CD4-positive, alpha-beta T cell treated with Interleukin-4 for 1 hour (primary cell): Measurements from ENCODE around the gene GNG13.
A peak's percentile ranks its signal among the peaks of the same experiment; 100 is the strongest.

ENCODE experiments used
- DNase-seq, 2 donors: peaks; one replicate each; pipeline ENCODE4 v3.0.0-alpha.2; 2020 to 2022

GNG13 gene

DNA sequence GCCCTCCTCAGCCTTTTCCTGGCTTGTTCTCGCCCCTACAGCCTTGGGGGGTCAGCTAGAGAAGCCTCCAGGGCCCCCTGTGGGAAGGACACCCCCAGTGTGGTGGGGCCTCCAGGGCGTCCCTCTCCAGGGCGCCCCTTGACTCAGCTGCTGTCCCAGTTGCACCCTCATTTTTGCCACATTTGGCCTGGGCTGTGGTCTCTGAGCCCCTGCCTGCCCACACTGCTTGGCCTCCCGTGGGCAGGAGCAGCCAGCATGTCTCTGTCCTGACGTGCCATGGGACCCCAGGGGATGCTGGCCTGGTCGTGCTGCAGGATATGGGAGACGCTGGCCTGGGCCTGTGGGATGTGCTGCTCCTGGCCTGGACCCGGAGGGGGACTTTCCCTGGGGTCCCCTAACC is 7.1 kb downstream of the GNG13 start:
- no peak for DNase-seq

DNA sequence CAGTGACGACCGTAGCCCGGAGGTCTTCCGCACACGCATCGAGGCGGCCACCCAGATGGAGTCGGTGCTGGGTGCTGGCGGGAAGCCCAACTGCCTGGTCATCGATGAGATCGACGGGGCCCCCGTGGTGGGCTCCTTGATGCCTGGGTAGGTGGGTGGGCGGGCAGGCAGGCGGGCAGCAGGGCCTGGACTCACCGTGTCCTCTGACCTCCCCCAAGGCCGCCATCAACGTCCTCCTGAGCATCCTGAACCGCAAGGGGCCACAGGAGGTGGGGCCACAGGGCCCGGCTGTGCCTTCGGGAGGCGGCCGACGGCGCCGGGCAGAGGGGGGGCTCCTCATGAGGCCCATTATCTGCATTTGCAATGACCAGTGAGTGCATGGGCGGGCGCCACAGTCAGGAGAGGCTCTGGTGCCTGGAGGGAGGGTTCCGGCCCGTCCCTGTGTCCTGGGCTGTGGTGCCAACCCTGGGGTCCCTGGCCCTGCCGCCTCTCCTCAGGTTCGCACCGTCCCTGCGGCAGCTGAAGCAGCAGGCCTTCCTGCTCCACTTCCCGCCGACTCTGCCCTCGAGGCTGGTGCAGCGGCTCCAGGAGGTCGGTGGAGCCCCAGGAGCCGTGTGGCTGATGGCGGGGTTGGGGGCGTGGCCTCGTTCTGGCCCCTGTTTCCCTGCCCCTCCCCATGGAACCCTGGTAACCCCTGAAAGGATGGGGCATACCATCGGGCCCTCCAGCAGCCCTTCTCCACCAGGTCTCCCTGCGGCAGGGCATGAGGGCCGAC is 8.1 kb downstream of the GNG13 start:
- DNase-seq: no peak

DNA sequence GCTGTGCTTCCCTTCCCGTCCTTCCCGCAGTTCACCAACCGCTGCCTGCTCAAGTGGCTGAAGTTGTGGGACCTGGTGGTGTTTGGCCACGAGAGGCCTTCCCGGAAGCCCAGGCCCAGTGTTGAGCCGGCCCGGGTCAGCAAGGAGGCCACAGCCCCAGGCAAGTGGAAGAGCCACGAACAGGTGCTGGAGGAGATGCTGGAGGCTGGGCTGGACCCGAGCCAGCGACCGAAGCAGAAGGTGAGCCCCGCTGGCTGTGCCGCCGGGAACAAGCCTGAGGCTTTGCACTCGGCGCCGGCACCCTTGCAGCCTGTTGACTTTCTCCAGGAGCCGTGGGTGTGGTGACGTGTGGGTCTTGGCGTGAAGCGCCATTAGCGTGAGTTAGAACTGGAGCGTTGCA is 9.4 kb downstream of the GNG13 start:
- no peak for DNase-seq

DNA sequence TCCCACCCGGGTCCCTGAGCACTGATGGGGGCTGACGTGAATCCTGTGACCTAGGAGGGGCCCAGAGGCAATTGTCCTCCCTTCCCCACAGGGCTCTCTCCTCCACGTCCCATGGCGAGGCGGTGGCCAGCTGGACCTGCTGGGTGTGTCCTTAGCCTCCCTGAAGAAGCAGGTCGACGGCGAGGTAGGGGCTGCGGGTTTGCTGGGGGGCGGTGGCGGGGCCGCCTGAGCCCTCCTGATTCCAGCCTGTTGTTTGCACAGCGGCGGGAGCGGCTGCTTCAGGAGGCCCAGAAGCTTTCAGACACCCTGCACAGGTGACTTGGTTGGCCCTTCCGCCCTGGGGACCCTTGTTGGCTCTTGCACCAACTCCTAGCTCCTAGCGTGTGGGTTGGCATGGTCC is 10.4 kb downstream of the GNG13 start:
- no peak for DNase-seq

DNA sequence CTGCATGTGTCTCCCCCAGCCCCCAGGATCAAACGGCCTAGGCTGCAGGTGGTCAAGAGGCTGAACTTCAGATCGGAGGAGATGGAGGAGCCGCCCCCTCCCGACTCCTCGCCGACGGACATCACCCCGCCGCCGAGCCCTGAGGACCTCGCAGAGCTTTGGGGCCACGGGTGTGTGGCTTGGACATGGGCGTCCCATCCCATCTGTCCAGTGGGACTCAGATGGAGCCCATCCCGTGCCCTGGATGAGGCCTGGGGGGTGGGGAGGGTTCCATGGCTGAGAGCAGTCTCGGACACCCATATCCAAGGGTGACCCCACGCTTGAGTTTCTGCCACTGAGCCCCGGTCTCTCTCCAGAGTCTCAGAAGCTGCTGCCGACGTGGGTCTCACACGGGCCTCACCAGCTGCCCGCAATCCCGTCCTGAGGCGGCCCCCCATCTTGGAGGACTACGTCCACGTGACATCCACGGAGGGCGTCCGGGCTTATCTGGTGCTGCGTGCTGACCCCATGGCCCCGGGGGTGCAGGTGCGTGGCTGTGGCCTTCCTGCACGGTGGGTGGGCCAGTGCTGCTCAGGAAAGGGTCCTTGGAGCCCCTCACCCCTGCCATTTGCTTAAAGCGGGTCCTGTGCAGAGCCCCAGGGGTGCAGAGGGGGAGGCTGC is 11.2 kb downstream of the GNG13 start:
- no peak for DNase-seq

DNA sequence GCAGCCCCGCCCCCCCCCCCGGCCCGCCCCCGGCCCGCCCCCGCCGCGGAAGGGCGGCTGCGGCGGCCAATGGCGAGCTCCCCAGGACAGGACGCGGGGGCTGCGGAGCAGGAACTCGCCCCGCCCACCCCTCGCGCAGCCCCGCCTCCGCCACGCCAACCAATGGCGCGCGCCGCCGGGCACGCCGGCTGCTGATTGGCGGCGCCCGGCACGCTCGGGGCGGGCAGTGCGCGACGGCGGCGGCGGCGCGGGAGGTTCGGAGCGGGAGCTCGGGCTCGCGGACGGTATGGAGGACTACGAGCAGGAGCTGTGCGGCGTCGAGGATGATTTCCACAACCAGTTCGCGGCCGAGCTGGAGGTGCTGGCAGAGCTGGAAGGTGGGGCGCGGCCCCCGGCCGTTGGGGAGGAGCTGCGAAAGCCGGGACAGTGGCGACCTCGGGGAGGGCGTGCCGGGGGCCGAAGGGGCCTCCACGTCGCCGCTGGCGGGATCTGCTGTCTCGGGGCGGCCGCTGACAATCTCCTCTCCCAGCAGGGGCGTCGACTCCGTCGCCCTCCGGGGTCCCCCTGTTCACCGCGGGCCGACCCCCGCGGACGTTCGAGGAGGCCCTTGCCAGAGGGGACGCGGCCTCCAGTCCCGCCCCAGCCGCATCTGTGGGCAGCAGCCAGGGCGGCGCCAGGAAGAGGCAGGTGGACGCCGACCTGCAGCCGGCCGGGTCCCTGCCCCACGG is 12.0 kb downstream of the GNG13 start, which contains the start of gene CHTF18:
CHTF18 (plus strand) TSS at position 222 of the 728 bp plus-strand sequence; CDS start at position 287, 65 bp downstream.
- DNase-seq: peak; percentile 95 to 96

DNA sequence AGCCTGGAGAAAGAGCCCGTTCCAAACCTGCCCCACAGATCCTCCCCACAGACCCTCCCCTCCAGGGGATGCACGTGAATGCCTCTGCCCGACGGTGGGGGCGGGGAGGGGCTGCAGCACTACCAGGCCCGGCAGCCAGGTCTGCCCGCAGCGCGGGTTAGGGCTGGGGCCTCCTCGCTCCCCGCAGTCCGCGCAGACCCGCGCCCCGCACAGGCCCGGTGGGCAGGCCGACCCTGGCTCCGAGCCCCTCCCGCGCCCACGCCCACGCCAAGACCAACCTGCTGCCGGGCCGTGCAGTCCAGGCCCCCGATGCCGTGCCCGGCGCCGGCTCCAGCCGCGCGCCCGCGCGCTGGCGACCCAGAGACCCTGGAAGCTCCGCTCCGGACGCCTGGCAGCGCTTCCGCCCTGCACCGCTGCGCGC is 12.5 kb downstream of the GNG13 start, which contains the start of gene RPUSD1:
RPUSD1 (minus strand) TSS at position 404 of the 421 bp plus-strand sequence. CDS start 644 bp downstream, outside the sequence.
- DNase-seq: no peak

DNA sequence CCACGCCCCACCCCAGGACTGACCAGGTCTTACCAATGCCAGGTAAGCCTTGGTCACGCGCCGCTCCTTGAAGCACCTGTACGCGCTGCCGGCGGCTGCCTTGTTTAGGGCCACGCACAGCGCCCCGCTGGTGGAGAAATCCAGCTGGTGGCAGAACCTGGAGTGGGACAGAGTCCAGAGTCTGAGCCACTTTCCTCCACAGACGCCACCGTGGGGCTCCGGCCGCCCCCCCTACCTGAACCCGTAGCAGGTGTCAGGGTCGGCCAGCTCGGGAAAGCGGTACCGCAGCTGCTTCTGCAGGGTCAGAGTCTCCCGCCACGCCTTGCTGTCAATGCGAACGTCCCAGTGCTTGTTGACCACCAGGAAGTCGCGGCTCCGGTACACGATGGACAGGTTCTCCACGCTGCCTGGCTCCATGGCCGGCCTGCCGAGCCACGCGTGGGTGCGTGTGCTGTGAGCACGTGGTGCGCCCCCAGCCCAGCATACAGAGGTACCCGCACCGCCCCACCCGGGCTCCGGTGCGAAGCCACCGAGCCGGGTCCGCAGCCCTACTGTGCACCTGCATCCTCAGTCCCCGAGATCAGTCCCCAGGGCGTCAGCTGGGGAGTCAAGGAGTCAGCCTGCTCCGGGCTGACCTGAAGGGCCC is 13.1 kb downstream of the GNG13 start:
- DNase-seq: no peak

DNA sequence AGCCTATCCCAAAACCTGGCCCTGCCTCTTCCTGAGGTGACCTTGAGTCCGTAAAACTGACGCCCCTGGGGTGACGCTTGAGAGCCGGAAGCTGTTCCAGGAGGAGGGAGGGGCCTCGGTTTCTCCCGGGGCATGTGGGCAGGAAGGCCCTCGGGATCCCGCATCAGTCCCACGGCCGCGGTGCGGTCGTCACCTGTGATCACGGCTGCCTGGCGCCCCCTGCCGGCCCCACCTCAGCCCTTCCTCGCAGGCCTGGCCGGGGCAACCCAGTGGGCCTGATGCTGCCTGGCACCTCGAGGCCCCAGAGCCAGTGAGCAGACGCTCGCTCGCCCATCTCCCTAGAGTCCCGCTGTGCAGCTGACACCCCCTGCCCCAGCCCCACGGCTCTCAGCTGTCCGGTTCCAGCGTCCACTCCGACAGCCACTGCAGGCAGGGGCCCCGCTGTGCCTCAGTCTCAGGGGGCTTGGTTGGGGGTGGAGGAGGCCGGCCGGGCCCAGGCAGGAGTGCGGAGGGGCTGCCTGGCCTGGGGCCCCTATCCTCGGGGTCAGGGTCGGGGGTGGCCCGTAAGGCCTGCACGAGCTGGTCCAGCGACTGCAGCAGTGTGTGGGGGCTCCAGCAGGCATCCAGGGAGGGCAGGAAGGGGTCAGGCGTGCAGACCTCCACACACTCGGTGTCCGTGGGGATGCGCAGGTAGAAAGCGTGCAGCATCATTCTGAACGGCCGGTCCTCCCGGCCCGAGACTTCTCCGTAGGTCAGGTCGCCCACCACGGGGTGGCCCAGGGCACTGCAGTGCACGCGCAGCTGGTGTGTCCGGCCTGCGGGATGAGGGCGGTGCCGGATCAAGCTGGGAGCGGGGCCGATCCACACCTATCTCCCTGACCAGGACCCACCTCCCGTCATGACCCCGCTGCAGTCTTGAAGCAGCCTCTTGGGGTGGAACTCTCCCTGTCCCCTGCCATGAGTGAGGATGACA is 14.7 kb downstream of the GNG13 start:
- peak; percentile 72 to 78 for DNase-seq

DNA sequence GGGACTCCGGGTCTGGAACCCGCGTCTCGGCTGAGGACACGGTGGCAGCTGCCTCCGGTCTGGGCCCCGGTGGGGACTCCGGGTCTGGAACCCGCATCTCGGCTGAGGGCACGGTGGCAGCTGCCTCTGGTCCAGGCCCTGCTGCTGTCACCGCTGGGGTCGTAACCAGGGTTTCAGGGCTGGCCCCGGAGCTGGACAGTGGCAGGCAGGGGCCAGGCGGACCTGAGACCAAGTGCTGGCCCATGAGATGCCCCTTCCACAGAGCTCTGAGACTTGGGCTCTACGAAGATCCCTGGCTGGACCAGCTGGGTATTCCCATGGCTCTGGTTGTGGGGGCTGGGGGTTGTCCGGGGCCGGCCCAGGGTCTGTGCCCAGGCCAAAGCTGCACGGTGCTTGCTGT is 16.1 kb downstream of the GNG13 start:
- no peak for DNase-seq

DNA sequence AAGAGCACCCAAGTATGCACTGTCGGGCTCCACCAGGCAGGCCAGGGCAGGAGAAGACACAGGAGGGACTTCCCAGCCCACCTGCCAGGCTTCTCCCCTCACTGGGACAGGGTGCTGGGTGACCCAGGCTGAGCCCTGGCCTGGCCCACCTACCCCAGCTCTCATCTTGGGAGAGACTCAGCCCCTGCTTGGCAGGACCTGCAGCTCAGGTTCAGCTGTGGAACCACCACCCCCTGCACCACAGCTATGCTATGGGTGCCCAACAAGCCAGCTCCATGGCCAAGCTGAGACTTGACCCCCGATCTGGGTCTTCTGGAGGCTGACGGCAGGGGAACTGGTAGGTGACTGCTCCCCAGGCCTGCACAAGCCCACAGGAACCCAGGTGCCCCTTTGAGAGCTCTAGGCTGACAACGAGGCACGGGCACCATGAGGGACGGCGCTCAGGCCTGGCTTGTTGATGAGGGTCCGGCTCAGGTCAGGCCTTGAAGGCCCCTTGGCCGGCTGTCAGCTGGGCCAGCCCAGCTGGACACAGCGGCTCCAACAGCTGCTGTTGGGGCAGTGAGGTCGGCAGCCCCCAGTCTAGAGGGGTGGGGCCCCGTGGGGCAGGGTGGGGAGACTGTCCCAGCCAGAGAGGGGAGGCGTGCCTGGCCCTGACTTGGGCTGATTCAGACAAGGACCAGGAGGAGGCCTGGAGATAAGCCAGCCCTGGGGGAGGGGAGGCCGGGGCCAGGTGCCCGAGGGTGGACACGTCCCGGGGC is 17.0 kb downstream of the GNG13 start:
- DNase-seq: no peak

DNA sequence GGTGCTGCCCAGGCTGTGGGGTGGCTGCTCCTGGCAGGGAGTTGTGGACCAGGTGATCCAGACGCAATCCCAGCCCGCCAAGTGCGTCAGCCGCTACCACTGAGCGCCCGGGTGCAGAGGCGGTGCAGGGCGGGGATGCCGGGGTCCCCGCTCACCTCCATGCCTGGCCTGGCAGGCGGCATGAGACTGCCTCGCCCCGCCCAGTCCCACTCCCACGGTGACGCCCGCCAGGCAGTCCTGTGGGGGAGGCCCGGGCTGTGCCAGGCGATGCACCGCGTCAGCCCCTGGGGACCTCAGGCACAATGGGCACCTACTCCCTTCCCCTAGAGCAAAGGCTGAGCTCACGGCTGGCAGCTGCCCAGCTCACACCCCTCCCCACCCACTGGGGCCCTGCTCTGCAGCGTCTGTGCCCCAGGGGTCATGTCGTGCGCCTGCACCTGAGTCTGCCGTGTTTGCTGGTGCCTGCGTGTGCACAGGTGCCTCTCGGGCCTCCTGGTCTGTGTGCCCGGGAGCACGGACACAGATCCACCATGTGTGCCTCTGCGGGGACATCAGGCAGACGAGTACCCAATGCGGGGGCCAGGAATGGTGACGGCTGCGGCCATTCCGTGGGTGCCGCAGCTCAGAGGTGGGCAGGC is 17.6 kb downstream of the GNG13 start:
- no peak for DNase-seq

DNA sequence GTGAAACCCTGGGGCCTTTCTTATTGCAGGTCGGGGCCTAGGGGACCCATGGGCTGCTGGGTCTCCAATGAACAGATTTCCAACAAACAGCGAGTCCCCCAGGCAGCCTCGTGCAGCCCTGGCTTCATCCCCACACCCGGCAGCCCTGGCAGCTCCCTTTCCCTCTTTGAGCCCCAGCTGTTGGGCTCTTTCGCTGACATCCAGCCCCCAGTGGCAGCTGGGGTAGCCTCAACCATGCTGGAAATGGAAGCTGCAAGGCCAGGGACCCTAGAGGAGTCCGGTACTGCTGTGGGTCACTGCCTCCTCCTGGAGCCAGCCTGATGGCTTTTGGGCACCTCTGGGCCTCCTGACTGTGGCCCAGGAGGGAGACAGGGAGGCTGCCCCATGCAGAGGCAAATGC is 18.3 kb downstream of the GNG13 start:
- DNase-seq: no peak

DNA sequence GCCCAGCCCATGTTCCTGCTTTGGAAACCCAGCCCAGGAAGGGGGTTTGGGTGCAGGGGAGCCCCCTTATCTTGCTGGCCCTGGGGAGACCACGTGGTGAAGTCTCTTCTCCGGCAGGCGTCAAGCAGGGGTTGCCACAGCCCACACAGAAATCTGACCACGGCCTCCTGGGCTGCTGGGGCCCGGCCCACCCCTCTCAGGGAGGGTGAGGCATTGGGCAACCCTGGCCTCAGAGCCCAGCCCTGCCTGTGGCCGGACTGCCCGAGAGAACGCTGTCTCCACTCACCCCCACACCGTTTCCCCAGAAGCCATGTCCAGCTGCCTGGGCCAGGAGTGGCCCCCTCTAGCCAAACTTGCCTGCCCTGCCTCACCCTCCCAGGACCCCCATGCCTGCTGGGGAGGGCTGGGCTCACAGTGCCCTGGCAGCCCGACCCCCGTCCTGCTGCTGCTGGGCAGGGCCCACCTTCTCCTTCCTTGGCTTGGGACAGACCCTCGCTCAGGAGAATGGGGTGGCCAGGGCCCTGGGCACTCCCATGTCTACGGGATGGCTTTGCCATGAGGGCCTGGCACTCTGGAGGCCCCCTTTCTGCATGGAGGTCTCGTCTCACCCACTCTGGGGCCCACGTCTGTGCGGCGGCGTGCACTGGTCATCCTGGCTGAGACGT is 19.1 kb downstream of the GNG13 start:
- DNase-seq: no peak

DNA sequence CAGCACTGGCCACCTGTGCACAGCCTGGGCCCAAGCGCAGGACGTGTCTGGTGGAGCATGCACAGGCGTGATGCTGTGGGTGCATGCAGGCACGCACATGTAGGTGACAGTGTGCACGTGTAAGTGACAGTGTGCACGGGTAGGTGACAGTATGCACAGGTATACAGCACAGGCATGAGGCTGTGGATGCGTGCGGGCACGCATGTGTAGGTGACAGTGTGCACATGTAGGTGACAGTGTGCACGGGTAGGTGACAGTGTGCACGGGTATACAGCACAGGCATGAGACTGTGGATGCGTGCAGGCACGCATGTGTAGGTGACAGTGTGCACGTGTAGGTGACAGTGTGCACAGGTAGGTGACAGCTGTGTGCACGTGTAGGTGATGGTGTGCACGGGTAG is 20.2 kb downstream of the GNG13 start:
- DNase-seq: no peak

DNA sequence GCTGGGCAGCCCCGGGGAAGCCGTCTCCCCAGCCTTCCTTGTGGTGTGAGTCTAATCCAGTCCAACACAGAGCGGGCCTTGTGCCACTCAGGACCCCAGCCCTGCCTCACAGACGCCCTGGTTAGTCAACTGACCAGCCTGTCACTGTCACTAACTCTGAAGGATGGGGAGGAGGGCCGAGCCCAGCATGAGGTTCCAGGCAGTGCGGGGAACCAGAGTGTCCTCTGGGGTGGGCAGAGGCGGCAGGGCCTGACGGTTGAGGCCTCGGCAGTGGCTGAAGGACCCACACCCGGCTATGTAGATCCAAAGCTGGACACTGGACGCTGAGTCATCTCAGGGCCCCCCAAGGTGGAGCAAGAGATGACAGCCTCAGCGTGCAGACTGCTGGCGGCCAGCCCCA is 21.0 kb downstream of the GNG13 start:
- no peak for DNase-seq

DNA sequence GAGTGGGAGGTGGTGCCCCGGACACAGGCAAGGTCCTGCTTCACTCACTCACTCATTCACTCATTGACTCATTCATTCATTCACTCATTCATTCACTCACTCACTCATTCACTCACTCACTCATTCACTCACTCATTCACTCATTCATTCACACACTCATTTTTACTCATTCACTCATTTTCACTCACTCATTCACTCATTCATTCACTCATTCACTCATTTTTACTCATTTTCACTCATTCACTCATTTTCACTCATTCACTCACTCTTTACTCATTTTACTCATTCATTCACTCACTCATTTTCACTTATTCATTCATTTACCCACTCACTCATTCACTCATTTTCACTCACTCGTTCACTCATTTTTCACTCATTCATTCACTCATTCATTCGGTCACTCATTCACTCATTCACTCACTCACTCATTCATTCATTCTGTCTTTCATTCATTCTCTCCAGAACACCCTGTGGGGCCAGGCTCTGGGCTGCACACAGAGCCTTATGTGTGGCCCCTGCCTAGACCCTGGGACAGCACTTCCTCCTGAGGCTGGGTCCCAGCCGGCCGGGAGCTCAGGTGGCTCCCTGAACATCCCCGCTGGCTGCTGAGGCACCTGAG is 21.5 kb downstream of the GNG13 start:
- DNase-seq: no peak

DNA sequence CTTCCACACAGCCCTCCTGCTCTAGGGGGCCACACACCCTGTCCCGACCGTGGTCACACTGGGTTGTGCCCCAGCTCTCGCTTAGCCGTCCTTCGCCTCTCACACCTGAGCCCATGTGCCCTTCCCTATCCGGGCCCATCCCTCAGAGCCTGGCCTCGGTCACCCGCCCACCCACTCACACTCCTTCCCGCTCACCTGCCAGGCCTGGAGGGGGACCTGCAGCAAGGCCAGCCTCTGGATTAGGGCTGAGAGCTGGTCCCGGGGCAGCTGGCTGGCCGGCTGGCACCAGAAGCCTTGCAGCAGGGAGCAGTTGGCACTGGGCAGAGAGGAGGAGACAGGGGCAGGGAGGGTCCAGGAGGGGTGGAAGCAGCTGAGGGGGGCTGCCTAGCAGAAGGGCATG is 22.1 kb downstream of the GNG13 start:
- no peak for DNase-seq

DNA sequence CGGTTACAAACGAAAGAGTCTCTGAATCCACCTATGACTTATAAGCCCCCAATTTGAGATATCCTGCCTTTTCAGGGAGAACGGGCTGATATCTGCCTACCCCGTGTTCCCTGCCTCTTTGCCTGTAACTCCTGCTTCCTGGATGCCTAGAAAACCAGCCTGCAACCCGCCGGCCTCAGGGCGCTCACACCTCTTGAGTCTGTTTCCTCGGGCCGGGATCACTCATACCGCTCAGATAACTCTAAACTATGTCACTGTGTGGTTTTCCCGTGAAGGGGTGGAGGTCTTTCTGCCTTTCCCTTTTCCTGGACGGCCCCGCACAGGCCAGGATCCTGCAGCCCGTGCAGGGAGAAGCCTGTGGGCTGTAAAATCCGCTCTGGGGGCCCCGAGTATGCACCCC is 22.7 kb downstream of the GNG13 start:
- DNase-seq: no peak

DNA sequence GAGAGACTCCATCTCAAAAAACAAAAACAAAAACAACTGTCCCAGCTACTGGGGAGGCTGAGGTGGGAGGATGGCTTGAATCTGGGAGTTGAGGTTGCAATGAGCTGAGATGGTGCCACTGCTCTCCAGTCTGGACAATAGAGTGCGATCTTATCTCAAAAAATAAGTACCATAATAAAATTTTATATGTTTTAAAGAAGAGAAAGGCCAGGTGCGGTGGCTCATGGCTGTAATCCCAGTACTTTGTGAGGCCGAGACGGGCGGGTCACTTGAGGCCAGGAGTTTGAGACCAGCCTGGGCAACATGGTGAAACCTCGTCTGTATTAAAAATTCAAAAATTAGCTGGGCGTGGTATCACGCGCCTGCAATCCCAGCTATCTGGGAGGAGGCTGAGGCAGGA is 23.7 kb downstream of the GNG13 start:
- no peak for DNase-seq
